Measurements from ENCODE around the gene AKAP8.

DNA sequence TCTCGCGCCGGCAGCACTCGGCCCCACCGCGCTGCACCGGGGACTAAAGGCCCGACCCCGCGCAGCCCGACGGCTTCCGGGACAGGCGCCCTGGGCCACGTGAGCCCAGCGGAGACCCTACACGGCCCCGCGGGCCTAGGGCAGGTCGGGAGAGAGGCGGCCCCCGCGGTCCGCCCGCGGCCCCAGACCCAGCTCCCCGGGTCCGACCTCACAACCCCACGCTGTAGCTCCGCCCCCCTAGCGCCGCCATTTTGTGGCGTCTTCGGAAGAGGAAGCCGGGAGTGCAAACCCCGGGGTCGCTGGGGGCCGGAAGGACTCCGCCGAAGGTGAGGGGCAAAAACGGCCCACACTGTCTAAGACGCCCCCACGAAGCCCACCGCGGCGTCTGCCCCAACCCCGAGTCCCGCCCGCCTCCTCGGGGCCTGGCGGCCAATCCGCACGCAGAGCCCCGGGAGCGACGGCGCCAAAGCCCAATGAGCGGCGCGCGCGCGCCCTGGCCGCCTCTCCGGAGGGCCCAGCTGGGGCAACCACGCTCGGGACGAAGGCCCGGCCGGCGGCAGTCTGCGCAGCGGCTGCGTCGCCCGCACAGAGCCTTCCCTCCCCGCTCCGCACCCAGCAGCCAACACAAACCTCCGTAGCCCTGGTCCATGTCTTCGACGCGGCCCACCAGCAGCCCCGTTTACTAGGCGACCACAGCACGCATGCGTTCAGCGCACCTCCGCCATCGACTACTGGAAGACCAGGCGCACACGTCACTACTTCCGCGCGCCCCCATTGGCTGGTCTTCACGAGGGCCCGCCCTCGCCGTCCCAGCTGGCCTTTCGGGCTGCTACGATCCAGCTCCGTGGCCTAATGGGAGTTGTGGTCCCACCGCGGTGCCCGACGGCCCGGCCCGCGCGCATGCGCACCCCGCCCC lies at the start of gene AKAP8:
- TF ChIP-seq, protein P1, sequence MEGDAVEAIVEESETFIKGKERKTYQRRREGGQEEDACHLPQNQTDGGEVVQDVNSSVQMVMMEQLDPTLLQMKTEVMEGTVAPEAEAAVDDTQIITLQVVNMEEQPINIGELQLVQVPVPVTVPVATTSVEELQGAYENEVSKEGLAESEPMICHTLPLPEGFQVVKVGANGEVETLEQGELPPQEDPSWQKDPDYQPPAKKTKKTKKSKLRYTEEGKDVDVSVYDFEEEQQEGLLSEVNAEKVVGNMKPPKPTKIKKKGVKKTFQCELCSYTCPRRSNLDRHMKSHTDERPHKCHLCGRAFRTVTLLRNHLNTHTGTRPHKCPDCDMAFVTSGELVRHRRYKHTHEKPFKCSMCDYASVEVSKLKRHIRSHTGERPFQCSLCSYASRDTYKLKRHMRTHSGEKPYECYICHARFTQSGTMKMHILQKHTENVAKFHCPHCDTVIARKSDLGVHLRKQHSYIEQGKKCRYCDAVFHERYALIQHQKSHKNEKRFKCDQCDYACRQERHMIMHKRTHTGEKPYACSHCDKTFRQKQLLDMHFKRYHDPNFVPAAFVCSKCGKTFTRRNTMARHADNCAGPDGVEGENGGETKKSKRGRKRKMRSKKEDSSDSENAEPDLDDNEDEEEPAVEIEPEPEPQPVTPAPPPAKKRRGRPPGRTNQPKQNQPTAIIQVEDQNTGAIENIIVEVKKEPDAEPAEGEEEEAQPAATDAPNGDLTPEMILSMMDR (IDR thresholded peaks at IDR 0.05; ENCODE audit: low read depth, low read length) = no peak
- no peak for TF ChIP-seq EZH2phosphoT487 (IDR thresholded peaks at IDR 0.05; ENCODE audit: low read depth)
